ENCODE data around the gene GSG1.

GSG1 gene

DNA sequence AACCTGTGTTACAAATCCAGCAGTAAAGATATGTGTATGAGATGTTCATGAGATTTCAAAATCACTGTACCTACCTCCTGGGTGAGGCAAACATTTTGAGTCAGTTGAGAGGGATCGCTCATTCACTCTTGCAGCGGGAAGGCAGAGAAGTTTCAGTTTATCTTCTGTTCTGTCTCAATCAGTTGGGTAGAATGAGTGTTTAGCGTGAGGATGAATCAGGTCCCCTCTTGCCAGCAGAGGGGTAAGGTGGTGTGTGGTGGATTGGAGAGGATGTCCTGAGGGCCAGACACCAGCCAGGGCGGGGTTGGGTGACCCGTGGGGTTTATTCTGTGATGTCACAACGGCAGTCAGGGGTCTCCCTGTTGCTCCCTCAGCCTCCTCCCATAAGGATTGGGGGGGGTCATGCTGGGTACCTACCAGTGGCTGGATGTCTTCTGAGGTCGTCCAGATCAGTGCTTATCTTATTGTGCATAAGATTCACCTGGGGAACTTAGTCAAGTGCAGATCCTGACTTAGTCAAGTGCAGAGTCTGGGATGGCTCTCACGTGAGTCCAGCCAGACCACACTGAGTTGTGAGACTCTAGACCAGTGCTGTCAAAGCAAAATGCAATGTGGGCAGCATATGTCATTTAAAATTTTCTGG lies at the start of gene GSG1:
GSG1 (minus strand) TSS at position 277 of the 643 bp plus-strand sequence; CDS start at position 122, 155 bp downstream.
- H3K27ac ChIP-seq, result peak within 1 kb of the TSS; percentile 92 to 98
- no peak within 1 kb of the TSS for H3K4me3 ChIP-seq
- H3K4me1 ChIP-seq, result peaks cover 0 to 36% (median 18%) of the 10 kb centered on the region in 4 donors
- no peaks in the 10 kb centered on the region for H3K36me3 ChIP-seq
- no peaks in the 10 kb centered on the region for H3K9me3 ChIP-seq
- no peak for DNase-seq
- H3K27me3 ChIP-seq, result no peaks in the 10 kb centered on the region
- intact Hi-C loops (cut with DNase I; ENCODE audit: low total_unique reads), result loop anchor here (5.0 kb wide), 1 partner anchor 94 kb away; the partner anchor contains the start of gene EMP1
- TF ChIP-seq, protein P1, sequence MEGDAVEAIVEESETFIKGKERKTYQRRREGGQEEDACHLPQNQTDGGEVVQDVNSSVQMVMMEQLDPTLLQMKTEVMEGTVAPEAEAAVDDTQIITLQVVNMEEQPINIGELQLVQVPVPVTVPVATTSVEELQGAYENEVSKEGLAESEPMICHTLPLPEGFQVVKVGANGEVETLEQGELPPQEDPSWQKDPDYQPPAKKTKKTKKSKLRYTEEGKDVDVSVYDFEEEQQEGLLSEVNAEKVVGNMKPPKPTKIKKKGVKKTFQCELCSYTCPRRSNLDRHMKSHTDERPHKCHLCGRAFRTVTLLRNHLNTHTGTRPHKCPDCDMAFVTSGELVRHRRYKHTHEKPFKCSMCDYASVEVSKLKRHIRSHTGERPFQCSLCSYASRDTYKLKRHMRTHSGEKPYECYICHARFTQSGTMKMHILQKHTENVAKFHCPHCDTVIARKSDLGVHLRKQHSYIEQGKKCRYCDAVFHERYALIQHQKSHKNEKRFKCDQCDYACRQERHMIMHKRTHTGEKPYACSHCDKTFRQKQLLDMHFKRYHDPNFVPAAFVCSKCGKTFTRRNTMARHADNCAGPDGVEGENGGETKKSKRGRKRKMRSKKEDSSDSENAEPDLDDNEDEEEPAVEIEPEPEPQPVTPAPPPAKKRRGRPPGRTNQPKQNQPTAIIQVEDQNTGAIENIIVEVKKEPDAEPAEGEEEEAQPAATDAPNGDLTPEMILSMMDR (IDR thresholded peaks at IDR 0.05), result no peak

DNA sequence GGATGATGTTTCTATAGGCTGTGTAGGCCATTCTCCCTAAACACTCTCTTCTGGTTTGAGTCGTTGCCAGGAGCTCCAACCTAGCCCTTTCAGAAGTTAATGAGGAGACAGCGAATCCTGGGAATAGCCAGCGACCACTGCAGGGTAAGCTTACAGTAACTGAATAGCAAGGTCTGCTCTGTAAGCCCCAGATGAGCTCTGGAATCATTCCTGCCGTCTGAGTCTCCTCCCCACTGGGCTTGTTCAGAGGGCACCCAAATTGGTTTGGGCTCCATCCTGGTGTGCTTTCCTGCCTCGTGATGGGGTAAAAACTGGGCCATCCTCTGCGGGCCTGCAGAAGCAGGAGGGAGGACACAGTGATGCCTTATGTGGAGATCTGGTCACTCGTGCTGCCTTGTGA lies 49.7 kb upstream of the GSG1 start:
- intact Hi-C loops (cut with DNase I; ENCODE audit: low total_unique reads), result no loop called here
- Histone ChIP-seq H3K27me3 (no peaks in the 10 kb centered on the region), H3K27ac (peak overlapping the region in 1 of 2 donors; percentile 13), H3K9me3 (no peaks in the 10 kb centered on the region), H3K4me3 (no peak overlapping the region), H3K36me3 (no peaks in the 10 kb centered on the region), H3K4me1 (peaks cover 0 to 11% (median 4%) of the 10 kb centered on the region in 4 donors)
- DNase-seq, result no peak
- TF ChIP-seq, protein P1 (IDR thresholded peaks at IDR 0.05), result no peak

DNA sequence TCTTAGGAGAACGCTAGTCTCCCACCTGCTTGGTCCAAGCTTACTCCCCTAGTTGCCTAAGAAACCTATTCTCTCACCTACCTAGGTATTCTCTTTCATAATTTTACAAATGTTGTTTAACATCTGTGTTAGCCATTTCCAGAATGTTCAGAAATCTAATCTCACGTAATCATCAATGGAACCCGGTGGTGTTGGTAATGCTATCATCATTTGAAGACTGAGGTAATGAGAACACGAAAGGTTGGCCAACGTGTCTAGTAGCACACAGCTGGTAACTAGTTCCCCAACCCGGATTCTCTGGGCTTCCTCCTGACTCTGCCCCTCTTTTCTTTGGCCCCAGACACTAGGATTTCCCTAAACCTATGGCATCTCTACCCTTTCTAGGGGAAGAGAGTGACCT lies 49.3 kb upstream of the GSG1 start:
- Histone ChIP-seq H3K27ac (peak overlapping the region in 1 of 2 donors; percentile 13), H3K36me3 (no peaks in the 10 kb centered on the region), H3K27me3 (no peaks in the 10 kb centered on the region), H3K9me3 (no peaks in the 10 kb centered on the region), H3K4me3 (no peak overlapping the region), H3K4me1 (peaks cover 0 to 15% (median 5%) of the 10 kb centered on the region in 4 donors)
- no peak for DNase-seq
- intact Hi-C loops (cut with DNase I; ENCODE audit: low total_unique reads), result no loop called here
- TF ChIP-seq, protein P1 (IDR thresholded peaks at IDR 0.05), result no peak

DNA sequence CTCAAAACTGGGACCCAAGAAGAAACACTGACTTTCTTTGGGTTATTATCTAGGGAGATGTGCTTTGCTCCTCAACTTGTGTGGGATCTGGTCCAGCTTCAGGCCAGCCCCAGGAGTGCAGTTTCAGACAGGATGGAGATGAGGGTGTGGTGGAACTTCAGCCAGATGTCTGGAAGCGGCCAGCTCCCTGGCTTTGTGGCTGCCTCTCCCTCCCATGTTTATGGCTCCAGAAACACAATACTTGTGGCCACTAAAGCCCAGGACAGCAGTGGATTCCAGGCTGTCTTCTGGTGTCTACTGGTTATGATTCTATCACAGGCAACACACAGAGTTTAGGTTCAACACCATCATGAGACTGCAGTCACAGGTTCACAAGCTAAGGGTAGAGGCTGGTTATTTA lies 48.8 kb upstream of the GSG1 start:
- Histone ChIP-seq H3K4me1 (peaks cover 0 to 19% (median 5%) of the 10 kb centered on the region in 4 donors), H3K27me3 (no peaks in the 10 kb centered on the region), H3K27ac (no peak overlapping the region), H3K9me3 (no peaks in the 10 kb centered on the region), H3K36me3 (no peaks in the 10 kb centered on the region), H3K4me3 (no peak overlapping the region)
- intact Hi-C loops (cut with DNase I; ENCODE audit: low total_unique reads), result no loop called here
- TF ChIP-seq, protein P1 (IDR thresholded peaks at IDR 0.05), result no peak
- DNase-seq, result peak; percentile 64 to 68

DNA sequence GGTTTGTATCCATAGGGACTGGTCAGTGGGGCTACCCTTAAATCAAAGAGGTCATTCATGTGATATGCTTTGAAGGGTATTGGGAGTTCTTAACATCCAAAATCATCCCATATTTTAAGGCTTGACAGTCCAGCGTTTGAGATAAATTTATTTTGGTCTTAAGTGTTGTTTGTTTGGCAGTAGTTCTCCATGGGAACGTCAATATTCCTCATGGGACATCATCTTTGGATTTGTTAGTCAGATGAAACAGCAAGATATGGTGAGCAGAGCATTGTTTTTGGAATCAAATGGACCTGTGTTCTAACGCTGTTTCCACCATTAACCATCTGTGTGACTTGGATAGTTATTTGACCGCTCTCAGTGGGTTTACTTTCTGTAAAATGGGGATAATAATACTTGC lies 45.9 kb upstream of the GSG1 start:
- intact Hi-C loops (cut with DNase I; ENCODE audit: low total_unique reads), result no loop called here
- peak overlapping the region in 1 of 2 donors; percentile 58 for H3K27ac ChIP-seq

More for the DNA sequence above, 45.9 kb upstream of the GSG1 start:
- TF ChIP-seq, protein P1 (IDR thresholded peaks at IDR 0.05), result no peak
- Histone ChIP-seq H3K27me3 (no peaks in the 10 kb centered on the region), H3K9me3 (no peaks in the 10 kb centered on the region), H3K4me3 (no peak overlapping the region), H3K4me1 (peaks cover 0 to 30% (median 9%) of the 10 kb centered on the region in 4 donors), H3K36me3 (no peaks in the 10 kb centered on the region)
- no peak for DNase-seq
